COLO668 (cell line): Measurements from ENCODE around the gene SMOC2.
A peak's percentile ranks its signal among the peaks of the same experiment; 100 is the strongest.

Source experiments
- DNase-seq: peaks from one replicate; lab custom pipeline; 2025; ENCODE audit not compliant: unreplicated experiment; lab: John Stamatoyannopoulos, UW

The SMOC2 gene

DNA sequence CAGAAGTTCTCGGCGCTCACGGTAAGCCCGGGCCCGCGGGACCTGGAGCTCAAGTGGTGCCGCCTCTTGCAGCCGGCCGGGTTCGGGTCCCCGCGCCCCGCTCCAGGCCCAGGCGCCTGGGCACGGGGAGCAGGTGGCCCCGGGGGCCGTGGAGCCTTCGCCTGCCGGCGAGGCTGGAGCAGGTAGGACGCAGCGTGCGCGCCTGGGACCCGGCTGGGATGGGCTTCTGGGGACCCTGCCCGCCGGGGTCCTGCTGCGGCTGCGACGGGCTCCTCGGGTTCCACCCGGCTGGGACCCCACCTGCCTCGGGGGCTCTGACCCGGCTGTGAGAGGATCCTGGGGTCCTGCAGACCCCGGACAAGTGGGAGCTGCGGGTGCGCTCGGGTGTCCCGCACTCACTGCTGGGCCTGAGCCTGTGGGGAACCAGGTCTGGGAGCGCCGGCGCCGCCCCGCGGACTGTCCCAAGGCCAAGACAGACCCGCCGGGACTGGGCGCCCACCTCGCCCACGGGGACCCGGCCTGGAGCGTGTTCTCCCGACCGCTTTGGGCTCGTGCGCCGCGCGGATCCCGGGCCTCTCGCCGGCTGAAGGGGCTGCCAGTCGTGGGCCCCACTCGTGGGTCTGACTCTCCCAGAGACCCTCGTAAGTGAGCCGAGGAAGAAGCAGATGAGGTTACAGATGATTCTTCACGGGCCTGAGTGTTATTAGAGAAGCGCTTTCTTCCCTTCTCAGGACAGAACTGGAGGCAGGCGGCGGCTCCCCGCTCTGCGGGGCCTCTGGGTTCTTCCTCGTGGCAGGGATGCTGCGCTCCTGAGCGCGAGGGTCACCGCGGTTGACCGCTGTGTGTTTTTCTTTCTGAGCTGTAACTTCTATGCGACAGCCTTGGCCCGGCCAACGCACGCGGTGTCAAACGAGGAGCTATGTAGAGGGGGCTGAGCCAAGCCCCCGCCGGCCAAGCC lies 729 bp downstream of the SMOC2 start:
- DNase-seq = peak; percentile 68

DNA sequence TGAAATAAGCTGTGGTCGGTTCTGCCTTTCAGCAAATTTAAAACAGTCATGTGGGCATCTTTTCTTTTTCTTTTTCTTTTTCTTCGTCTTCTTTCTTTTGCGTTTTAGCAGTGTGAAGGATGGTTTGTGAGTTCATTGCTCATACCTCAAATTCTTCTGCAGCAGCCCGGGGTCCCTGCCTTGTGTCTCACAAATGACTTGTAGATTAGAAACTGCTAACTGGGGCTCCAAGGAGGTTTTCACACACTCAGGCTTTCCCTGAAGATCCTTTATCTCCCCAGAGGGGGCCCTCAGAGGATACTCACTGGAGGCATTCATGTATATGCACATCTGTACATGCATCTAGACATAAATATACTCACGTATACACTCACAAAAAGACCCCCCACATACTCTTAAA lies 1.7 kb downstream of the SMOC2 start:
- DNase-seq = no peak

- no peak for DNase-seq
These were observed 6.3 kb downstream of the SMOC2 start for GRCh38 chr6:168447282-168447681.

DNA sequence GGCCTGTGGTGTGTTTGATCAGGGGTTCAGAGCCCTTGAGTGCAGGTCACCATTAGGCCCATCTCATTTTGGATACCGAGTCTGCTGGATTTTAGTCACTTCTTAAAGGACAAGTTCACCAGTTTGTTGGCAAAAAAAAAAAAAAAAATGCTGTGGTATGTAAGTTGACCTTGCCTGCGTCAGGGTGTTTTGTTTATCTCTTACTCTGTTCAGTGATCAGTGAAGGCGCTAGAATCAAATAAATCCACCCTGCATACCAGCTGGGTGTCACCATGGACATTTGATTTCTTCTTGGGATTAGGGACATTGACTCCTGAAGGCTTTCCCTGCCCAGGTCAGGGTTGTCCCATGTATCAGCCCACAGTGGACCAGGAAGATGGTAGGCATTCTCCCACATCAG lies 6.7 kb downstream of the SMOC2 start:
- DNase-seq = no peak

GRCh38 chr6:168448243-168448855 lies 7.4 kb downstream of the SMOC2 start:
- DNase-seq = no peak

- DNase-seq = peak; percentile 1
These were observed 9.9 kb downstream of the SMOC2 start for GRCh38 chr6:168450917-168451316.

GRCh38 chr6:168451805-168452517 lies 11.0 kb downstream of the SMOC2 start:
- peak; percentile 9 for DNase-seq

- DNase-seq = no peak
These were observed 11.8 kb downstream of the SMOC2 start for GRCh38 chr6:168452685-168453377.

DNA sequence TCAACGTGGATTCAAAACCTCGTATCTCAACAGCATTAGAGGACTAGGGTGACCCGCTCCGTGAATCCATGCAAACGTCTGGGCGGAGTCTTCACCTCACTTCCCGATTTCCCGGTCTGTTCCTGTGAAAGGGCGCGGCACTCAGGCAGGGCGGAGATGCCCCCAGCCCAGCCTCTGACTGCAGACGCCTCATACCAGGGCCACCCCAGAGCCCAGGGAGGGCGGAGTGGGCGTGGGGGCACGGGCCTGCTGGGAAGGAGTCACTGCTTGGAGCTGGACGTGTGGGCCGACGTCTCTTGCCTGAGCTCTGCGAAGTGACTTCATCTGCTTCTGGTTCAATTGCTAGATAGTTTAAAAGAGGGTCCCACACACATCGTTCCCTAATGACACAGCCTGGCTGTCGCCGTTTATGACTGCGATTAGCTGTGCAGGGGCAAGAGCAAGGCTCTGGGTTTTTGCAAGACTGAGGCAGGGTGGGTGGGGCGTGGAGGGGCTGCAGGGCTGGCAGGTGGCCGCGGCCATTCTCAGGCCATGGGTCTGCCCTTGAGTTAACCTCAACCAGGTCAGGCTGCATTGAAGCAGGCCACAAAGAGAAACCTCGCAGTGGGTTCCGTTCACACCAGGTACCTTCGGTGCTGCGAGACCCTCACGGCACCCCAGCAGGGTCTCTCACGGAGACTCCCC lies 15.0 kb downstream of the SMOC2 start:
- DNase-seq = no peak

DNA sequence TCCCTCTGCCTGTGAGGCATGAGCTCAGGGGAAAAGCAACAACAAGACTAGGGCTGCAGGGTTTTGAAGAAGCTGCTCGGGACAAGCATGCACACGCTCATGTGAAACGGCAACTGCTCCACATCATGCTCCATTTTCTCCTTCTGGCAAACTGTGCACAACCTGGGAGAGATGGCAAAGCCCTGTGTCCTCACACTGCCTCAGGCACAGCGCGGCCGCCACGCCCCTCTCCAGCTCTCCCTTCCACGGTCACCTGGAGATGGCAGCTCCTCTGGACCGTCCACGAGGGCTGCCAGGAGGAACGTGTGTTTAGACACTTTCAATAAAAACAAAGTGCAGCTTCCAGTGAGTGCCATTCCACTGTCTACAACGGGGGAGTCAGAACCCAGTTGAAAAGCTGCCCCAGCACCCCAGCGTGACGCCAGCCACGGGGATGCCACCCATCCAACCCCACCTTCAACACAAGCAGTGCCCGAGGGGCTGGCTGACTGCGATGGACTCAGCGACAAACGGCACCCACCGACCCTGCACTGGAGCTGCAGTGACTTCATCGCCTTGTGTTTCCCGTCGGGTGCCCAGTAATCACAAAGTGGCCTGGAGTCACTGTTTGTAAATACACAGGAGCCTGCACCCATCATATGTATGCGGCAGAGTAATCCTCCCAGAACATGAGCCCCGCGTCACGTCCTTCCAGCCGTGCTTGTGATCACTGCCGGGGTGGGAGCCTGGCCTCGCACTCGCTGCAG lies 16.1 kb downstream of the SMOC2 start:
- no peak for DNase-seq

DNA sequence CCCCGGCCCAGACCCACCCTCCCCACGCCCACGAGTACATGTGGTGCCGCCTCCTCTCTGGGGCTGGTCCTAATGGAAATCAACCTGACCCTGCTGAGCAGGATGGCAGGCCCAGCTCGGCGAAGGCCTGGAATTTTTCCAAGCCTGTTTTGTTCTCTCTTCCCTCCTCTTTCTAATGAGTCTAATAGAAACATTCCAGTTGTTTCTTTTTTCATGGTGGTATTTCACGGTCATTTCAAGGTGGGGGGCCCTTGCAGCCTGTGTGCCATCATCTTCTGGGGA lies 16.6 kb downstream of the SMOC2 start:
- DNase-seq = no peak

- no peak for DNase-seq
These were observed 17.1 kb downstream of the SMOC2 start for GRCh38 chr6:168458101-168458500.

GRCh38 chr6:168459572-168459971 lies 18.6 kb downstream of the SMOC2 start:
- no peak for DNase-seq

GRCh38 chr6:168462289-168462853 lies 21.4 kb downstream of the SMOC2 start:
- DNase-seq = no peak

GRCh38 chr6:168464546-168464945 lies 23.6 kb downstream of the SMOC2 start:
- DNase-seq = no peak

GRCh38 chr6:168468045-168468444 lies 27.1 kb downstream of the SMOC2 start:
- DNase-seq = no peak

GRCh38 chr6:168469521-168469920 lies 28.5 kb downstream of the SMOC2 start:
- DNase-seq = no peak

- DNase-seq = no peak
These were observed 28.9 kb downstream of the SMOC2 start for GRCh38 chr6:168469926-168470325.

DNA sequence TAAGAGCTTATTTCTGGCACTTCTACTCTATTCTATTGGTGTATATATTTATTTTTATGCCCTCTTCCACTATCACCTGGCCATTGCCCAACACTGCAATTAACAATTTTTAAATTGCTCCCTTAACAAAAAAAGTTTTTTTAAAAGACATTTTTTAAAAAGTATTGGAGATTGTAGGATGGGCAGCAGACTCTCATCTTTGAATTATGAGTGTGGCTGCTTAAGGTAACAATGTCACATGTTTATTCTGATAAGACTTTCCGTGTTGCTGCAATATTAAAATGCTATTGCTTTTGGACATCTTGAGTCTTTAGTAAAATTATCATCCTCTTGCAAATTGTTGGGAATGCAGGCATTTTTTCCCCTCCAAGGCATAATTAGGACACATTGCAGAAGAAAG lies 31.4 kb downstream of the SMOC2 start:
- DNase-seq = no peak

DNA sequence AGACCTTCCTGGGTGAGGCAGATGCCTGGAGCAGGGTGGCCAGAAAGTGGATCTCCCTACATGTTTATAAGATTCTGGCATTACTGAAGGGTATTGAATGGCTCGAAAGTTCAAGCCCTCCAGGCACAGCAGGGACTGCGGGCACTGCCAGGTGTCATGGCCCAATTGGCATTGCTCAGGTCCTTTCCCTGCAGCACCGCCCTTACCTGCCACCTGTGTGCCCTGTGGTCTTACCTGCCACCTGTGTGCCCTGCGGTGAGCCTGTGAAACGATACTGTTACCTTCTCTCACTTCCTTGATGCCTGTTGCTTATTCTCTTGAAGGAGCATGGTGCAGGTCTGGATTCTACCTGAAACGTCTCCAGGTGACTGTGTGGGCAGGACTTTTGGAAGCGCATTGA lies 32.2 kb downstream of the SMOC2 start:
- no peak for DNase-seq
